WERI-Rb-1 (cell line): Measurements from ENCODE around the gene COL15A1.

Source experiments
- DNase-seq: peaks from one replicate; pipeline ENCODE4 v3.0.0-alpha.2; 2020
- H3K27ac ChIP-seq: fragments of 250-450 bp; sonication (Bioruptor Pico); 2 replicates; pipeline ENCODE4 v1.5.1; 2020; ENCODE audit warnings: mild to moderate bottlenecking, moderate library complexity
- H3K27me3 ChIP-seq: fragments of 250-450 bp; sonication (Bioruptor Pico); 2 replicates; pipeline ENCODE4 v1.5.1; 2021; ENCODE audit warnings: mild to moderate bottlenecking, low read depth, moderate library complexity; ENCODE audit not compliant: insufficient read depth, severe bottlenecking
- H3K36me3 ChIP-seq: fragments of 250-450 bp; sonication (Bioruptor Pico); 2 replicates; pipeline ENCODE4 v1.5.1; 2020; ENCODE audit warnings: mild to moderate bottlenecking, moderate library complexity
- H3K4me3 ChIP-seq: 2 replicates; pipeline ENCODE4 v1.5.1; 2011; ENCODE audit warnings: low read depth, mild to moderate bottlenecking, control low read depth, low read length
- H3K9me3 ChIP-seq: fragments of 250-450 bp; sonication (Bioruptor Pico); 2 replicates; pipeline ENCODE4 v1.5.1; 2021; ENCODE audit warnings: mild to moderate bottlenecking, moderate library complexity; ENCODE audit not compliant: severe bottlenecking
- CTCF ChIP-seq: IDR thresholded peaks from 2 replicates; pipeline ENCODE4 v1.5.1; 2011; ENCODE audit warnings: low read depth, mild to moderate bottlenecking, control low read depth, inconsistent platforms, low read length

COL15A1 gene

GRCh38 chr9:98958271-98958984 is 14.7 kb downstream of the COL15A1 start:
- H3K9me3 ChIP-seq = peaks cover 13% of the 10 kb centered on the region
- DNase-seq = no peak
- H3K36me3 ChIP-seq = no peaks in the 10 kb centered on the region
- peaks cover 18% of the 10 kb centered on the region for H3K27me3 ChIP-seq
- H3K4me3 ChIP-seq = no peak overlapping the region
- no peak overlapping the region for H3K27ac ChIP-seq
- no peak for TF ChIP-seq CTCF

GRCh38 chr9:98960409-98960808 is 16.7 kb downstream of the COL15A1 start:
- no peak overlapping the region for H3K27ac ChIP-seq
- DNase-seq = no peak
- H3K27me3 ChIP-seq = no peaks in the 10 kb centered on the region
- peaks cover 12% of the 10 kb centered on the region for H3K9me3 ChIP-seq
- H3K4me3 ChIP-seq = no peak overlapping the region
- no peaks in the 10 kb centered on the region for H3K36me3 ChIP-seq
- TF ChIP-seq CTCF = no peak

- no peak overlapping the region for H3K27ac ChIP-seq
- H3K4me3 ChIP-seq = no peak overlapping the region
- peaks cover 12% of the 10 kb centered on the region for H3K9me3 ChIP-seq
- no peak for DNase-seq
- no peaks in the 10 kb centered on the region for H3K36me3 ChIP-seq
- TF ChIP-seq CTCF = no peak
- no peaks in the 10 kb centered on the region for H3K27me3 ChIP-seq
These were observed 17.9 kb downstream of the COL15A1 start for GRCh38 chr9:98961513-98962180.

GRCh38 chr9:98962181-98962560 is 18.5 kb downstream of the COL15A1 start:
- DNase-seq = no peak
- H3K27ac ChIP-seq = no peak overlapping the region
- H3K36me3 ChIP-seq = no peaks in the 10 kb centered on the region
- H3K4me3 ChIP-seq = no peak overlapping the region
- H3K27me3 ChIP-seq = no peaks in the 10 kb centered on the region
- TF ChIP-seq CTCF = no peak
- peaks cover 7% of the 10 kb centered on the region for H3K9me3 ChIP-seq

- peaks cover 1% of the 10 kb centered on the region for H3K9me3 ChIP-seq
- no peak overlapping the region for H3K27ac ChIP-seq
- no peak for DNase-seq
- H3K4me3 ChIP-seq = no peak overlapping the region
- no peaks in the 10 kb centered on the region for H3K36me3 ChIP-seq
- H3K27me3 ChIP-seq = no peaks in the 10 kb centered on the region
- no peak for TF ChIP-seq CTCF
These were observed 19.2 kb downstream of the COL15A1 start for GRCh38 chr9:98962861-98963260.
